VCaP (cell line): ENCODE measurements around the gene ZNF132.
"Not testable (repeated sequence)": the region's sequence is repeated elsewhere in the genome, so short reads cannot be mapped to it uniquely, and the experiment has no call there.

Experiments used
- H3K27ac ChIP-seq: fragments of 450-650 bp; 2 replicates; pipeline ENCODE4 v1.5.1; 2017
- TF ChIP-seq, protein P1 (sequence below): fragments of 450-650 bp; conservative IDR thresholded peaks from 2 replicates; pipeline ENCODE4 v1.5.1; 2017; ENCODE audit warnings: mild to moderate bottlenecking, moderate library complexity

Gene ZNF132

DNA sequence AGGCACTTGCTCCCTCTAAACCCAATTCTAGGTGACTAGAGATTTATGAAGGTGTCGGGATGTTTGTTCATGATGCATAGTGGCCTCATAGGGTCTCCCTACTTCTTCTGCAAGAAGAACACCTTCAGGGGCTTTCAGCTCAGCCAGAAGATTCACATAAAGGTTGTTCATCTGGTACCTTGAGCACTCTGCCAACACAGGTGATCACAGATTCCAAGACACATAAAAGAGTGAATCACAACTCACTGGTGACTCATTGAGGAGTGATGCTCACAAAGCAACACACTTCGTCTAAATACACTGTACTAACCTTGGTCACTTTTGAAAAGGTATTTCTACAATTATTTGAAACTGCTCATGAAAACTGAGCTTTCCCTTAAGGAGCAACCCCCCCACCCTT, 20.1 kb upstream of the ZNF132 start:
- H3K27ac ChIP-seq, result no peak overlapping the region
- TF ChIP-seq, protein P1, sequence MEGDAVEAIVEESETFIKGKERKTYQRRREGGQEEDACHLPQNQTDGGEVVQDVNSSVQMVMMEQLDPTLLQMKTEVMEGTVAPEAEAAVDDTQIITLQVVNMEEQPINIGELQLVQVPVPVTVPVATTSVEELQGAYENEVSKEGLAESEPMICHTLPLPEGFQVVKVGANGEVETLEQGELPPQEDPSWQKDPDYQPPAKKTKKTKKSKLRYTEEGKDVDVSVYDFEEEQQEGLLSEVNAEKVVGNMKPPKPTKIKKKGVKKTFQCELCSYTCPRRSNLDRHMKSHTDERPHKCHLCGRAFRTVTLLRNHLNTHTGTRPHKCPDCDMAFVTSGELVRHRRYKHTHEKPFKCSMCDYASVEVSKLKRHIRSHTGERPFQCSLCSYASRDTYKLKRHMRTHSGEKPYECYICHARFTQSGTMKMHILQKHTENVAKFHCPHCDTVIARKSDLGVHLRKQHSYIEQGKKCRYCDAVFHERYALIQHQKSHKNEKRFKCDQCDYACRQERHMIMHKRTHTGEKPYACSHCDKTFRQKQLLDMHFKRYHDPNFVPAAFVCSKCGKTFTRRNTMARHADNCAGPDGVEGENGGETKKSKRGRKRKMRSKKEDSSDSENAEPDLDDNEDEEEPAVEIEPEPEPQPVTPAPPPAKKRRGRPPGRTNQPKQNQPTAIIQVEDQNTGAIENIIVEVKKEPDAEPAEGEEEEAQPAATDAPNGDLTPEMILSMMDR, result no peak

DNA sequence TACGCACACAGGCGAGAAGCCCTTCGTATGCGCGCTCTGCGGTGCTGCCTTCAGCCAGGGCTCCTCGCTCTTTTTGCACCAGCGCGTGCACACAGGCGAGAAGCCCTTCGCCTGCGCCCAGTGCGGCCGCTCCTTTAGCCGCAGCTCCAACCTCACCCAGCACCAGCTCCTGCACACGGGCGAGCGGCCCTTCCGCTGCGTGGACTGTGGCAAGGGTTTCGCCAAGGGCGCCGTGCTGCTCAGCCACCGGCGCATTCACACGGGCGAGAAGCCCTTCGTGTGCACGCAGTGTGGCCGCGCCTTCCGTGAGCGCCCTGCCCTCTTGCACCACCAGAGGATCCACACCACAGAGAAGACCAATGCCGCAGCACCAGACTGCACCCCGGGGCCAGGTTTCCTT, 16.2 kb upstream of the ZNF132 start:
- no peak overlapping the region for H3K27ac ChIP-seq
- TF ChIP-seq, protein P1, result no peak

DNA sequence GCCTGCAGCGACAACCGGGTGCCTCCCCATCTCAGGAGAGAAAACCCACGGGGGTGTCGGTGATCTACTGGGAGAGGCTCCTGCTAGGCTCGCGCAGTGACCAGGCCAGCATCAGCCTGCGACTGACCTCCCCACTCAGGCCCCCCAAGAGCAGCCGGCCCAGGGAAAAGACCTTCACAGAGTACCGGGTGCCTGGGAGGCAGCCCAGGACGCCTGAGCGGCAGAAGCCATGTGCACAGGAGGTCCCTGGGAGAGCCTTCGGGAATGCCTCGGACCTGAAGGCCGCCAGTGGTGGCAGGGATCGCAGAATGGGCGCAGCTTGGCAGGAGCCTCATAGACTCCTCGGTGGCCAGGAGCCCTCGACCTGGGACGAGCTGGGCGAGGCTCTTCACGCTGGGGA, 15.4 kb upstream of the ZNF132 start:
- TF ChIP-seq, protein P1, result no peak
- H3K27ac ChIP-seq, result no peak overlapping the region

DNA sequence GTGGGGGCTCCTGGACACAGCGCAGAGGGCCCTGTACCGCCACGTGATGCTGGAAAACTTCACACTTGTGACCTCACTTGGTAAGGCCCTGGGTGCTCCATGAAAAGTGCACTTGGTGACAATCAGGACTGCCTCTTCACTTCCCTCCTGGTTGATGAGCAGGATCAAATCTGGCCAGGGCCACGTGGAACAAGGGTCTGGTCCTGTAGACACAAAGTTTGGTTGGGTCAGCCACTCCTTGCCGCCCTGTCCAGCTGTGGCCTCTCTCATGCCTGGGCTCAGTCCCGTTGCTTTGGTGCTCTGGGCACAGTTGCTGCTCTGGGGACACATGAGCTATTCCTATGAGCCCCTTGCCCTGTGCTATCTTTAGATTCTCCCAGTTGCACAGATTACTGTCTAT, 13.8 kb upstream of the ZNF132 start:
- TF ChIP-seq, protein P1, result no peak
- H3K27ac ChIP-seq, result no peak overlapping the region

DNA sequence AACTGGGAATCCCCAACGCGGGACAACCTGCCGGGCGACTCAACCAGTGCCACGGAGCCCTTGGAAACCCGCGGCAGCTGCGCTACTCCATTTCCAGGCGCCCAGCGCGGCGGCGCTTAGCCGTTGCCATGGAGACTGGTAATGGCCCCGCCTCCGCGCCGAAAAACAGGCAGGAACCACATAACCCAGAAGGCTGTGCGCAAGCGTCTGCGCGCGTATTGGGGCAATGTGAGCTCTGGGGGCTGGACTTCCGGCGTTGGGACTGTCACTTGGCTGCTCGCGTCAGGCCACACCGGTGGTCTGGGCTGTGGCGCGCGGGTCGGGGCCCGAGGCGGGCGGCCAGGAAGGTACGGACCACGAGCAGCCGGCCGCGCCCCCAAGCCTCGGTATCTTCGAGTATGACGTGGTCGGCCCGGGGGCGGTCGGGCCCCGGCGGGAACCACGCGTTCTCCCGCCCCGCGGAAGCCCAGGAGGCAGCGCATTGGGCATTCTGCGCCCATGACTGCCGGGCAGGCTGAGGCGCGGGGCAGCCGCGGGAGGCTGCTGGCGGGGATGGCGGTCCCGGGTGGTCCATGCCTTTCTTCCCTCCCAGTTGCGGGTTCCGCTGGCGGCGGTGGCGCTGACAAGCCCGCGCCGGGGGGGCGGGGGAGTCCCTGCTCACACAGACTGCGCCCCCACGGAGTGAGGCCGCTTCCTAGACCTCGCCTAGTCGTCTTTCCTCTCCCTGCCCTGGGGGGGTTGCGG, 11.6 kb upstream of the ZNF132 start, which contains the start of gene ZNF324B:
Gene ZNF324B, plus strand, starts transcription at position 265 of the 744 bp plus-strand sequence. CDS start 2,080 bp downstream, outside the sequence.
- TF ChIP-seq, protein P1, result no peak
- peak within 1 kb of the TSS; percentile 72 for H3K27ac ChIP-seq

DNA sequence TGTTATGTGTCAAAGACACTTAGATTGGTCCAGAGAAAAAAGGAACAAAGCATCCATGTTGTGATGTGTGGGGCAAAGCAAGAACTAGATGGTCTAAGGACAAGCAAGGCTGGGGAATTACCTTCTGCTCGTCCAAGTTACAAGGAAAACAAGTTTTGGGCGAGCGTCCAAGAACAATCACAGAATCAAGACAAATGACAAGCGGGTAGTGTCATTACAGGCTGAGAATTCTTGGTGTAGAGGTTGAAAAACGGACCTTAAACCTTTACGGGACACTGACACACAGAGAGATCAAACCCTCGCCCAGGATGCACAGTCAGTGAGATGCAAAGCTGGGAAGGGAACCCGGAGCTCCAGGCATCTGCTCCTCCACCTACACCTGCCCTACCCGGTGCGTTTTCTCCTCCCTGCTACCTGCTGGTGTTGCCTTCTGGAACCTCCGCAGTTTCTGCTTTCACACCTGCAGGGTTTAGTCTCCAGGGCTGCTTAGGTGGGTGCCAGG, 11.0 kb upstream of the ZNF132 start:
- TF ChIP-seq, protein P1, result no peak
- peak overlapping the region; percentile 72 for H3K27ac ChIP-seq

DNA sequence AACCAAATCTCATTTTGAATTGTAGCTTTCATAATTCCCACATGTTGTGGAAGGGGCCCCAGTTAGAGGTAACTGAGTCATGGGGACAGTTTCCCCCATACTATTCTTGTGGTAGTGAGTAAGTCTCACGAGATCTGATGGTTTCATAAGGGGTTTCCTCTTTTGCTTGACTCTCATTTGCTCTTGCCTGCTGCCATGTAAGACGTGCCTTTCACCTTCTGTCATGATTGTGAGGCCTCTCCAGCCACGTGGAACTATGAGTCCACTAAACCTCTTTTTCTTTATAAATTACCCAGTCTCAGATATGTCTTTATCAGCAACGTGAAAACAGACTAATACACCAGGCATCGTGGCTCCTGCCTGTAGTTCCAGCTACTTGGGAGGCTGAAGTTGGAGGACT, 10.0 kb upstream of the ZNF132 start:
- H3K27ac ChIP-seq, result peak overlapping the region; percentile 72

DNA sequence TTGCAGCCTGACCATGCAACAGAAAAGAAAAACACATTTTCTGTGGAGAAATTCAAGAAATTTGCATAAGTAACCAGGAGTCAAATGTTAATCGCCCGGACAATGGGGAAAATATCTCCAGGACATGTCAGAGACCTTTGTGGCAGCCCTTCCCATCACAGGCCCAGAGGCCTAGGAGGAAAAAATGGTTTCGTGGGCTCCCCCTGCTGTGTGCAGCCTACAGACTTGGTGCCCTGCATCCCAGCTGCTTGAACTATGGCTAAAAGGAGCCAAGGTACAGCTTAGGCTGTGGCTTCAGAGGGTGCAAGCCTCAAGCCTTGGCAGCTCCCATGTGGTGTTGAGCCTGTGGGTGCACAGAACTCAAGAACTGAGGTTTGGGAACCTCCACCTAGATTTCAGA, 8.9 kb upstream of the ZNF132 start:
- H3K27ac ChIP-seq, result not testable (repeated sequence)

DNA sequence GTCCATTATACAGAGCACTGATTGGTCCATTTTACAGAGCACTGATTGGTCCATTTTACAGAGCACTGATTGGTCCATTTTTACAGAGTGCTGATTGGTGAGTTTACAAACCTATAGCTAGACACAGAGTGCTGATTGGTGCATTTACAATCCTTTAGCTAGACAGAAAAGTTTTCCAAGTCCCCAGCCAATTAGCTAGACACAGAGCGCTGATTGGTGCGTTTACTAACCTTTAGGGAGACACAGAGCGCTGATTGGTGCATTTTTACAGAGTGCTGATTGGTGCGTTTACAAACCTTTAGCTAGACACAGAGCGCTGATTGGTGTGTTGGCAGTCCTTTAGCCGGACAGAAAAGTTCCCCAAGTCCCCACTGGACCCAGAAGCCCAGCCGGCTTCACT, 3.0 kb upstream of the ZNF132 start:
- H3K27ac ChIP-seq, result not testable (repeated sequence)
